Thymus (tissue), 11 donors: ENCODE data around the gene SDHAF1. TPM values are rescaled to one million over a fixed set of nuclear protein-coding genes. Genes with fewer than 3 reads are reported as not detected.
"Not testable (repeated sequence)": the region's sequence is repeated elsewhere in the genome, so short reads cannot be mapped to it uniquely, and the experiment has no call there.

Experiments
- DNase-seq, 9 donors: peaks; one replicate each; pipeline ENCODE4 v3.0.0-alpha.2; 2013; ENCODE audit warnings: low spot score in 9 of 9, low read depth in 6 of 9, missing footprints in 1 of 9
- H3K27ac ChIP-seq, 2 donors: one replicate each; pipeline ENCODE4 v1.5.1; 2013; ENCODE audit warnings: control low read depth in 1 of 2, low read depth in 1 of 2, low read length in 1 of 2, mild to moderate bottlenecking in 1 of 2, moderate library complexity in 1 of 2
- H3K27me3 ChIP-seq, 2 donors: one replicate each; pipeline ENCODE4 v1.5.1; 2013; ENCODE audit warnings: low read length in 1 of 2; ENCODE audit not compliant: control insufficient read depth in 2 of 2, insufficient read depth in 1 of 2
- H3K36me3 ChIP-seq, 2 donors: one replicate each; pipeline ENCODE4 v1.5.1; 2013; ENCODE audit warnings: low read length in 1 of 2, mild to moderate bottlenecking in 1 of 2, moderate library complexity in 1 of 2; ENCODE audit not compliant: control insufficient read depth in 2 of 2, insufficient read depth in 2 of 2
- H3K4me1 ChIP-seq, 2 donors: one replicate each; pipeline ENCODE4 v1.5.1; 2013; ENCODE audit warnings: low read length in 2 of 2; ENCODE audit not compliant: control insufficient read depth in 2 of 2, insufficient read depth in 2 of 2
- H3K4me3 ChIP-seq, 2 donors: one replicate each; pipeline ENCODE4 v1.5.1; 2013; ENCODE audit warnings: low read length in 2 of 2, control low read depth in 1 of 2, mild to moderate bottlenecking in 1 of 2
- H3K9me3 ChIP-seq, 2 donors: one replicate each; pipeline ENCODE4 v1.5.1; 2013; ENCODE audit warnings: low read length in 1 of 2, mild to moderate bottlenecking in 1 of 2; ENCODE audit not compliant: control insufficient read depth in 2 of 2, insufficient read depth in 1 of 2
- WGBS: extraction: QIAGEN DNeasy Blood & Tissue Kit; methylation state at CpG from one replicate; pipeline ENCODE4 v1.1.7; 2013; 5-methylcytosine and 5-hydroxymethylcytosine counted together
- polyA plus RNA-seq: library from polyadenylated mRNA; stranded (reverse); fragments of 200-250 nt; gene quantifications from one replicate; pipeline ENCODE4 v1.2.3, GENCODE V29; 2013
- total RNA-seq: library from RNA; stranded (reverse); fragments of 120-200 nt; gene quantifications from one replicate; pipeline ENCODE4 v1.2.4, GENCODE V29; 2013
- donor health status: healthy.

The SDHAF1 gene
- total and polyA plus RNA-seq, 2 donors: 27.2 to 28.8 TPM

GRCh38 chr19:35978271-35978670, 16.7 kb upstream of the SDHAF1 start:
- Histone ChIP-seq H3K27me3 (peaks cover 0 to 7% of the 10 kb centered on the region in 2 donors), H3K36me3 (no peaks in the 10 kb centered on the region), H3K4me3 (no peak overlapping the region), H3K9me3 (no peaks in the 10 kb centered on the region), H3K4me1 (no peaks in the 10 kb centered on the region), H3K27ac (no peak overlapping the region)
- 52% methylated on average over 5 of the region's 5 CpGs for WGBS
- DNase-seq: no peak

- H3K36me3 ChIP-seq: no peaks in the 10 kb centered on the region
- H3K9me3 ChIP-seq: no peaks in the 10 kb centered on the region
- no peak overlapping the region for H3K4me3 ChIP-seq
- H3K4me1 ChIP-seq: no peaks in the 10 kb centered on the region
- DNase-seq: no peak
- no peak overlapping the region for H3K27ac ChIP-seq
- peaks cover 0 to 10% of the 10 kb centered on the region in 2 donors for H3K27me3 ChIP-seq
- 69% methylated on average over 20 of the region's 20 CpGs for WGBS
Observed at GRCh38 chr19:35978832-35979365, 16.1 kb upstream of the SDHAF1 start.

- not testable (repeated sequence) for H3K4me3 ChIP-seq, H3K4me1 ChIP-seq, DNase-seq, H3K27ac ChIP-seq, H3K36me3 ChIP-seq, H3K9me3 ChIP-seq
- 90% methylated on average over 4 of the region's 4 CpGs for WGBS
- H3K27me3 ChIP-seq: peaks cover 0 to 29% of the 10 kb centered on the region in 2 donors
Observed at GRCh38 chr19:35980997-35981396, 14.0 kb upstream of the SDHAF1 start.

GRCh38 chr19:35983177-35983576, 11.8 kb upstream of the SDHAF1 start:
- no peak for DNase-seq
- no peaks in the 10 kb centered on the region for H3K9me3 ChIP-seq
- peaks cover 8 to 48% of the 10 kb centered on the region in 2 donors for H3K27me3 ChIP-seq
- 83% methylated on average over 8 of the region's 8 CpGs for WGBS
- H3K4me1 ChIP-seq: no peaks in the 10 kb centered on the region
- H3K4me3 ChIP-seq: no peak overlapping the region
- H3K27ac ChIP-seq: no peak overlapping the region
- no peaks in the 10 kb centered on the region for H3K36me3 ChIP-seq

GRCh38 chr19:35986111-35986510, 8.9 kb upstream of the SDHAF1 start:
- H3K4me3 ChIP-seq: no peak overlapping the region
- 95% methylated on average over 5 of the region's 5 CpGs for WGBS
- peaks cover 10 to 60% of the 10 kb centered on the region in 2 donors for H3K27me3 ChIP-seq
- H3K9me3 ChIP-seq: no peaks in the 10 kb centered on the region
- no peaks in the 10 kb centered on the region for H3K4me1 ChIP-seq
- DNase-seq: no peak
- no peaks in the 10 kb centered on the region for H3K36me3 ChIP-seq
- H3K27ac ChIP-seq: no peak overlapping the region

- Histone ChIP-seq H3K9me3 (no peaks in the 10 kb centered on the region), H3K4me1 (no peaks in the 10 kb centered on the region), H3K36me3 (no peaks in the 10 kb centered on the region), H3K4me3 (peak overlapping the region in 1 of 2 donors; percentile 31), H3K27me3 (peaks cover 10 to 60% of the 10 kb centered on the region in 2 donors), H3K27ac (no peak overlapping the region)
- DNase-seq: no peak
- WGBS: 9% methylated on average over 54 of the region's 54 CpGs
Observed at GRCh38 chr19:35986664-35987570, 8.1 kb upstream of the SDHAF1 start.

GRCh38 chr19:35987571-35987896, 7.5 kb upstream of the SDHAF1 start:
- no peak for DNase-seq
- no peak overlapping the region for H3K27ac ChIP-seq
- no peak overlapping the region for H3K4me3 ChIP-seq
- H3K4me1 ChIP-seq: no peaks in the 10 kb centered on the region
- WGBS: 40% methylated on average over 8 of the region's 8 CpGs
- no peaks in the 10 kb centered on the region for H3K36me3 ChIP-seq
- no peaks in the 10 kb centered on the region for H3K9me3 ChIP-seq
- peaks cover 10 to 60% of the 10 kb centered on the region in 2 donors for H3K27me3 ChIP-seq

- WGBS: 97% methylated on average over 3 of the region's 3 CpGs
- Histone ChIP-seq H3K36me3 (no peaks in the 10 kb centered on the region), H3K27ac (no peak overlapping the region), H3K4me3 (no peak overlapping the region), H3K4me1 (no peaks in the 10 kb centered on the region), H3K27me3 (peaks cover 10 to 59% of the 10 kb centered on the region in 2 donors), H3K9me3 (peaks cover 0 to under 1% of the 10 kb centered on the region in 2 donors)
- no peak for DNase-seq
Observed at GRCh38 chr19:35988824-35989223, 6.2 kb upstream of the SDHAF1 start.

- no peak overlapping the region for H3K27ac ChIP-seq
- peaks cover 0 to 1% of the 10 kb centered on the region in 2 donors for H3K9me3 ChIP-seq
- H3K36me3 ChIP-seq: no peaks in the 10 kb centered on the region
- peaks cover 6% of the 10 kb centered on the region in 2 donors for H3K4me1 ChIP-seq
- H3K27me3 ChIP-seq: peaks cover 10 to 55% of the 10 kb centered on the region in 2 donors
- DNase-seq: no peak
- no peak overlapping the region for H3K4me3 ChIP-seq
- WGBS: 96% methylated on average over 4 of the region's 4 CpGs
Observed at GRCh38 chr19:35990156-35990555, 4.8 kb upstream of the SDHAF1 start.
